CD14-positive monocyte (primary cell): ENCODE results near the gene GCNA. TPM values are rescaled to one million over a fixed set of nuclear protein-coding genes. Genes with fewer than 3 reads are reported as not detected.

Experiments
- DNase-seq, 3 donors: peaks; one replicate each; pipeline ENCODE4 v3.0.0-alpha.2; 2011 to 2022
- H2AFZ ChIP-seq: 2 replicates; pipeline ENCODE4 v1.6.0; 2012; ENCODE audit warnings: mild to moderate bottlenecking, low read depth, low read length, inconsistent platforms; ENCODE audit not compliant: insufficient read depth, poor library complexity, severe bottlenecking
- H3K27ac ChIP-seq, 2 donors: 1 replicate in 1 of 2; 2 replicates in 1 of 2; pipeline ENCODE4 v1.5.1; 2012 to 2013; ENCODE audit warnings: low read length in 2 of 2, control low read depth in 1 of 2, inconsistent platforms in 1 of 2, low read depth in 1 of 2, mild to moderate bottlenecking in 1 of 2
- H3K27me3 ChIP-seq, 2 donors: one replicate each; pipeline versions ENCODE4 v1.6.0 to v1.6.1; 2011 to 2013; ENCODE audit warnings: low read length in 2 of 2; ENCODE audit not compliant: control insufficient read depth in 2 of 2, insufficient read depth in 2 of 2
- H3K36me3 ChIP-seq, 2 donors: replicated peaks in 1 of 2; 1 replicate in 1 of 2; 2 replicates in 1 of 2; pipeline versions ENCODE4 v1.5.1 to v1.6.1; 2012 to 2013; ENCODE audit warnings: low read length in 2 of 2, control low read depth in 1 of 2, inconsistent platforms in 1 of 2, mild to moderate bottlenecking in 1 of 2; ENCODE audit not compliant: insufficient read depth in 2 of 2, control insufficient read depth in 1 of 2
- H3K4me1 ChIP-seq, 2 donors: 1 replicate in 1 of 2; 2 replicates in 1 of 2; pipeline versions ENCODE4 v1.5.1 to v1.6.1; 2012 to 2013; ENCODE audit warnings: low read length in 2 of 2, control low read depth in 1 of 2, inconsistent platforms in 1 of 2, mild to moderate bottlenecking in 1 of 2, moderate library complexity in 1 of 2; ENCODE audit not compliant: insufficient read depth in 2 of 2, control insufficient read depth in 1 of 2
- H3K4me2 ChIP-seq: replicated peaks from 2 replicates; pipeline ENCODE3; 2012; ENCODE audit warnings: low read length, moderate library complexity, mild to moderate bottlenecking; ENCODE audit not compliant: poor library complexity, severe bottlenecking; ENCODE audit errors: extremely low read depth
- H3K4me3 ChIP-seq, 3 experiments: fragments of 200-600 bp in 1 of 3; sonication (generic) in 1 of 3; replicated peaks in 1 of 3; 1 replicate in 2 of 3; 2 replicates in 1 of 3; pipeline ENCODE4 v1.5.1; 2011 to 2013; ENCODE audit warnings: low read length in 3 of 3, mild to moderate bottlenecking in 3 of 3, control low read depth in 2 of 3, low read depth in 2 of 3, inconsistent platforms in 1 of 3, moderate library complexity in 1 of 3
- H3K79me2 ChIP-seq: 2 replicates; pipeline ENCODE4 v1.6.0; 2012; ENCODE audit warnings: mild to moderate bottlenecking, control low read depth, inconsistent platforms, low read length, moderate library complexity; ENCODE audit not compliant: insufficient read depth
- H3K9ac ChIP-seq: 2 replicates; pipeline ENCODE4 v1.6.0; 2017; ENCODE audit warnings: low read length, mild to moderate bottlenecking; ENCODE audit not compliant: insufficient read depth, poor library complexity, severe bottlenecking
- H3K9me3 ChIP-seq, 2 donors: replicated peaks in 1 of 2; 1 replicate in 1 of 2; 2 replicates in 1 of 2; pipeline versions ENCODE4 v1.5.1 to v1.6.1; 2012 to 2013; ENCODE audit warnings: low read length in 2 of 2, control low read depth in 1 of 2; ENCODE audit not compliant: control insufficient read depth in 1 of 2, insufficient read depth in 1 of 2
- H4K20me1 ChIP-seq: 2 replicates; pipeline ENCODE4 v1.6.0; 2012; ENCODE audit warnings: mild to moderate bottlenecking, low read length, control low read depth, moderate library complexity; ENCODE audit not compliant: insufficient read depth
- H3K27ac Mint-ChIP-seq, 7 donors: one replicate each; pipeline ENCODE4 v1.8.0; 2020; ENCODE audit warnings: mild to moderate bottlenecking in 7 of 7, mixed read lengths in 7 of 7, moderate library complexity in 6 of 7, inconsistent platforms in 2 of 7
- H3K27me3 Mint-ChIP-seq, 3 donors: one replicate each; pipeline ENCODE4 v1.8.0; 2021 to 2022; ENCODE audit warnings: low read depth in 3 of 3, mild to moderate bottlenecking in 3 of 3, mixed read lengths in 3 of 3, moderate library complexity in 3 of 3, inconsistent platforms in 1 of 3
- H3K36me3 Mint-ChIP-seq, 2 donors: one replicate each; pipeline ENCODE4 v1.8.0; 2020; ENCODE audit warnings: mixed read lengths in 2 of 2, inconsistent platforms in 1 of 2, mild to moderate bottlenecking in 1 of 2
- H3K4me1 Mint-ChIP-seq: one replicate; pipeline ENCODE4 v1.8.0; 2020; ENCODE audit warnings: mild to moderate bottlenecking, mixed read lengths
- H3K4me3 Mint-ChIP-seq, 2 donors: one replicate each; pipeline ENCODE4 v1.8.0; 2020; ENCODE audit warnings: mild to moderate bottlenecking in 2 of 2, mixed read lengths in 2 of 2, moderate library complexity in 1 of 2
- H3K9me3 Mint-ChIP-seq, 7 donors: one replicate each; pipeline ENCODE4 v1.8.0; 2020 to 2022; ENCODE audit warnings: mixed read lengths in 7 of 7, mild to moderate bottlenecking in 6 of 7, moderate library complexity in 6 of 7, inconsistent platforms in 2 of 7
- WGBS: methylation state at CpG from one replicate; pipeline ENCODE4 v1.1.5; 2013; ENCODE audit warnings: missing lambda C conversion rate; ENCODE audit not compliant: insufficient coverage; 5-methylcytosine and 5-hydroxymethylcytosine counted together
- intact Hi-C, 2 donors: fragments of 100-400 bp; cut with micrococcal nuclease; formaldehyde crosslinking; loops; one replicate each; pipeline versions ENCODE4 v1.15.0 to v1.15.1; 2023
- polyA plus RNA-seq, 3 donors: library from polyadenylated mRNA; depleted of rRNA in 1 of 3; unstranded in 2 of 3; stranded (reverse) in 1 of 3; fragments of 300-500 nt in 2 of 3; fragments of >200 nt in 1 of 3; fragmentation: Illumina TruSeq in 2 of 3; gene quantifications; 1 replicate in 2 of 3; 2 replicates in 1 of 3; pipeline ENCODE4 v1.2.3, GENCODE V29; 2012 to 2021
- TF ChIP-seq, protein P1 (sequence below): fragments of 200-600 bp; IDR thresholded peaks from one replicate; pipeline ENCODE4 v1.8.0; 2022; ENCODE audit warnings: antibody characterized with exemption, mild to moderate bottlenecking

The GCNA gene
- polyA plus RNA-seq, 3 donors: 0.26 to 4.7 (median 0.27) TPM

DNA sequence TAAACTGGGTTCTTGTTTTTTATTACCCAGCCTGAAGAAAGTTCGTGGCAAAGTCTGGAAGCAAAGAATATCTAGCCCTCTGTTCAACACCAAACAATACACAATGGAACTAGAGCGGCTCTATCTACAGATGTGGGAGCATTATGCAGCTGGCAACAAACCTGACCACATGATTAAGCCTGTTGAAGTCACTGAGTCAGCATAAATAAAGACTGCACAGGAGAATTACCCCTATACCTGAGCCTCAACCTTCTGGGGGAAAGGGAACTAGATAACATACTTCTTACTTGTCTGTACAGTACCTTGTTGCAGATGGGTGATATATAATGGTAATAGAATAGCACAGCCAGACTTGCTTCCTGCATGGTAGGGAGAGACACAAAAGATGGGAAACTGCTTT, 4.6 kb upstream of the GCNA start:
- Mint-ChIP-seq H3K27ac (peak overlapping the region in 1 of 7 donors; percentile 58), H3K27me3 (peaks cover 0 to 6% (median 0%) of the 10 kb centered on the region in 3 donors), H3K9me3 (no peaks in the 10 kb centered on the region), H3K4me3 (no peak overlapping the region), H3K4me1 (no peaks in the 10 kb centered on the region), H3K36me3 (peaks cover 49 to 82% of the 10 kb centered on the region in 2 donors)
- H3K79me2 ChIP-seq: no peaks in the 10 kb centered on the region
- H3K4me2 ChIP-seq: no peak overlapping the region
- H3K27ac ChIP-seq: no peak overlapping the region
- no CpG with 5 or more reads among the region's 2 CpGs for WGBS
- no peak overlapping the region for H3K4me3 ChIP-seq
- no peak overlapping the region for H3K9ac ChIP-seq
- H3K36me3 ChIP-seq: peaks cover 54 to 85% of the 10 kb centered on the region in 2 donors
- DNase-seq: no peak
- TF ChIP-seq, protein P1, sequence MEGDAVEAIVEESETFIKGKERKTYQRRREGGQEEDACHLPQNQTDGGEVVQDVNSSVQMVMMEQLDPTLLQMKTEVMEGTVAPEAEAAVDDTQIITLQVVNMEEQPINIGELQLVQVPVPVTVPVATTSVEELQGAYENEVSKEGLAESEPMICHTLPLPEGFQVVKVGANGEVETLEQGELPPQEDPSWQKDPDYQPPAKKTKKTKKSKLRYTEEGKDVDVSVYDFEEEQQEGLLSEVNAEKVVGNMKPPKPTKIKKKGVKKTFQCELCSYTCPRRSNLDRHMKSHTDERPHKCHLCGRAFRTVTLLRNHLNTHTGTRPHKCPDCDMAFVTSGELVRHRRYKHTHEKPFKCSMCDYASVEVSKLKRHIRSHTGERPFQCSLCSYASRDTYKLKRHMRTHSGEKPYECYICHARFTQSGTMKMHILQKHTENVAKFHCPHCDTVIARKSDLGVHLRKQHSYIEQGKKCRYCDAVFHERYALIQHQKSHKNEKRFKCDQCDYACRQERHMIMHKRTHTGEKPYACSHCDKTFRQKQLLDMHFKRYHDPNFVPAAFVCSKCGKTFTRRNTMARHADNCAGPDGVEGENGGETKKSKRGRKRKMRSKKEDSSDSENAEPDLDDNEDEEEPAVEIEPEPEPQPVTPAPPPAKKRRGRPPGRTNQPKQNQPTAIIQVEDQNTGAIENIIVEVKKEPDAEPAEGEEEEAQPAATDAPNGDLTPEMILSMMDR: no peak
- intact Hi-C loops: loop anchor here in 1 of 2 donors (10.0 kb wide), 1 partner anchor 179 kb away; no protein-coding TSS in a partner anchor
- no peaks in the 10 kb centered on the region for H3K4me1 ChIP-seq
- H2AFZ ChIP-seq: no peak overlapping the region
- no peaks in the 10 kb centered on the region for H3K27me3 ChIP-seq
- H4K20me1 ChIP-seq: peaks cover 59% of the 10 kb centered on the region
- H3K9me3 ChIP-seq: no peaks in the 10 kb centered on the region

DNA sequence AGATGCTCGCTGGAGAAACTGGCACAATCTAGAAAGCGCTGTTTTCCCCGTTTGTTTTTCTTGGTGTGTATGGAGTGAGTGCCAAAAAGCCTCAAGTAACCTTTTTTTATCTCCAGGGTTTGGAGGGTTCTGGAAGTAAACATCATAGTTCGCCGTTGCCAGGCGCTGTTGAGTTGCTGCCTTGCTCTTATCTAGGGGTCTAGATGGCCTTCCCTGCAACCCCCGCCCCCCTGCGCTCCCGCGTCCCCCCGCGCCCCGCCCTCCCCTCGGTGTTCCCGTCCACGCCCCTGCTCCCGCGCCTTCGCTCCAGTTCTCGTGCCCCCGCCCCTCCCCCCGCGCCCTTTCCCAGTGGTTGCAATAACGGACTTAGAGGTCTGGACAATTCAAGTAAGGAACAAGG, 555 bp upstream of the GCNA start:
- Histone ChIP-seq H3K27ac (no peak overlapping the region), H3K79me2 (no peaks in the 10 kb centered on the region), H2AFZ (no peak overlapping the region), H4K20me1 (peaks cover 41% of the 10 kb centered on the region), H3K36me3 (peaks cover 31 to 56% of the 10 kb centered on the region in 2 donors), H3K9ac (no peak overlapping the region), H3K27me3 (no peaks in the 10 kb centered on the region), H3K4me1 (no peaks in the 10 kb centered on the region), H3K9me3 (no peaks in the 10 kb centered on the region), H3K4me2 (no peak overlapping the region), H3K4me3 (no peak overlapping the region)
- peaks cover 0 to 5% (median 0%) of the 10 kb centered on the region in 7 donors for H3K9me3 Mint-ChIP-seq
- H3K27me3 Mint-ChIP-seq: peaks cover 0 to 1% (median 0%) of the 10 kb centered on the region in 3 donors
- peaks cover 41 to 54% of the 10 kb centered on the region in 2 donors for H3K36me3 Mint-ChIP-seq
- no peak overlapping the region for H3K4me3 Mint-ChIP-seq
- WGBS: no CpG with 5 or more reads among the region's 24 CpGs
- H3K4me1 Mint-ChIP-seq: no peaks in the 10 kb centered on the region
- TF ChIP-seq, protein P1: no peak
- intact Hi-C loops: loop anchor here in 1 of 2 donors (10.0 kb wide), 1 partner anchor 183 kb away; no protein-coding TSS in a partner anchor
- H3K27ac Mint-ChIP-seq: peak overlapping the region in 1 of 7 donors; percentile 57
- DNase-seq: no peak
